CD14-positive monocyte (primary cell): ENCODE data around the gene GUCY1A1. TPM values are rescaled to one million over a fixed set of nuclear protein-coding genes. Genes with fewer than 3 reads are reported as not detected.

Experiments
- DNase-seq, 3 donors: peaks; one replicate each; pipeline ENCODE4 v3.0.0-alpha.2; 2011 to 2022
- H2AFZ ChIP-seq: 2 replicates; pipeline ENCODE4 v1.6.0; 2012; ENCODE audit warnings: mild to moderate bottlenecking, low read depth, low read length, inconsistent platforms; ENCODE audit not compliant: insufficient read depth, poor library complexity, severe bottlenecking
- H3K27ac ChIP-seq, 2 donors: 1 replicate in 1 of 2; 2 replicates in 1 of 2; pipeline ENCODE4 v1.5.1; 2012 to 2013; ENCODE audit warnings: low read length in 2 of 2, control low read depth in 1 of 2, inconsistent platforms in 1 of 2, low read depth in 1 of 2, mild to moderate bottlenecking in 1 of 2
- H3K27me3 ChIP-seq, 2 donors: one replicate each; pipeline versions ENCODE4 v1.6.0 to v1.6.1; 2011 to 2013; ENCODE audit warnings: low read length in 2 of 2; ENCODE audit not compliant: control insufficient read depth in 2 of 2, insufficient read depth in 2 of 2
- H3K36me3 ChIP-seq, 2 donors: replicated peaks in 1 of 2; 1 replicate in 1 of 2; 2 replicates in 1 of 2; pipeline versions ENCODE4 v1.5.1 to v1.6.1; 2012 to 2013; ENCODE audit warnings: low read length in 2 of 2, control low read depth in 1 of 2, inconsistent platforms in 1 of 2, mild to moderate bottlenecking in 1 of 2; ENCODE audit not compliant: insufficient read depth in 2 of 2, control insufficient read depth in 1 of 2
- H3K4me1 ChIP-seq, 2 donors: 1 replicate in 1 of 2; 2 replicates in 1 of 2; pipeline versions ENCODE4 v1.5.1 to v1.6.1; 2012 to 2013; ENCODE audit warnings: low read length in 2 of 2, control low read depth in 1 of 2, inconsistent platforms in 1 of 2, mild to moderate bottlenecking in 1 of 2, moderate library complexity in 1 of 2; ENCODE audit not compliant: insufficient read depth in 2 of 2, control insufficient read depth in 1 of 2
- H3K4me2 ChIP-seq: replicated peaks from 2 replicates; pipeline ENCODE3; 2012; ENCODE audit warnings: low read length, moderate library complexity, mild to moderate bottlenecking; ENCODE audit not compliant: poor library complexity, severe bottlenecking; ENCODE audit errors: extremely low read depth
- H3K4me3 ChIP-seq, 3 experiments: fragments of 200-600 bp in 1 of 3; sonication (generic) in 1 of 3; replicated peaks in 1 of 3; 1 replicate in 2 of 3; 2 replicates in 1 of 3; pipeline ENCODE4 v1.5.1; 2011 to 2013; ENCODE audit warnings: low read length in 3 of 3, mild to moderate bottlenecking in 3 of 3, control low read depth in 2 of 3, low read depth in 2 of 3, inconsistent platforms in 1 of 3, moderate library complexity in 1 of 3
- H3K79me2 ChIP-seq: 2 replicates; pipeline ENCODE4 v1.6.0; 2012; ENCODE audit warnings: mild to moderate bottlenecking, control low read depth, inconsistent platforms, low read length, moderate library complexity; ENCODE audit not compliant: insufficient read depth
- H3K9ac ChIP-seq: 2 replicates; pipeline ENCODE4 v1.6.0; 2017; ENCODE audit warnings: low read length, mild to moderate bottlenecking; ENCODE audit not compliant: insufficient read depth, poor library complexity, severe bottlenecking
- H3K9me3 ChIP-seq, 2 donors: replicated peaks in 1 of 2; 1 replicate in 1 of 2; 2 replicates in 1 of 2; pipeline versions ENCODE4 v1.5.1 to v1.6.1; 2012 to 2013; ENCODE audit warnings: low read length in 2 of 2, control low read depth in 1 of 2; ENCODE audit not compliant: control insufficient read depth in 1 of 2, insufficient read depth in 1 of 2
- H4K20me1 ChIP-seq: 2 replicates; pipeline ENCODE4 v1.6.0; 2012; ENCODE audit warnings: mild to moderate bottlenecking, low read length, control low read depth, moderate library complexity; ENCODE audit not compliant: insufficient read depth
- H3K27ac Mint-ChIP-seq, 7 donors: one replicate each; pipeline ENCODE4 v1.8.0; 2020; ENCODE audit warnings: mild to moderate bottlenecking in 7 of 7, mixed read lengths in 7 of 7, moderate library complexity in 6 of 7, inconsistent platforms in 2 of 7
- H3K27me3 Mint-ChIP-seq, 3 donors: one replicate each; pipeline ENCODE4 v1.8.0; 2021 to 2022; ENCODE audit warnings: low read depth in 3 of 3, mild to moderate bottlenecking in 3 of 3, mixed read lengths in 3 of 3, moderate library complexity in 3 of 3, inconsistent platforms in 1 of 3
- H3K36me3 Mint-ChIP-seq, 2 donors: one replicate each; pipeline ENCODE4 v1.8.0; 2020; ENCODE audit warnings: mixed read lengths in 2 of 2, inconsistent platforms in 1 of 2, mild to moderate bottlenecking in 1 of 2
- H3K4me1 Mint-ChIP-seq: one replicate; pipeline ENCODE4 v1.8.0; 2020; ENCODE audit warnings: mild to moderate bottlenecking, mixed read lengths
- H3K4me3 Mint-ChIP-seq, 2 donors: one replicate each; pipeline ENCODE4 v1.8.0; 2020; ENCODE audit warnings: mild to moderate bottlenecking in 2 of 2, mixed read lengths in 2 of 2, moderate library complexity in 1 of 2
- H3K9me3 Mint-ChIP-seq, 7 donors: one replicate each; pipeline ENCODE4 v1.8.0; 2020 to 2022; ENCODE audit warnings: mixed read lengths in 7 of 7, mild to moderate bottlenecking in 6 of 7, moderate library complexity in 6 of 7, inconsistent platforms in 2 of 7
- WGBS: methylation state at CpG from one replicate; pipeline ENCODE4 v1.1.5; 2013; ENCODE audit warnings: missing lambda C conversion rate; ENCODE audit not compliant: insufficient coverage; 5-methylcytosine and 5-hydroxymethylcytosine counted together
- intact Hi-C, 2 donors: fragments of 100-400 bp; cut with micrococcal nuclease; formaldehyde crosslinking; loops; one replicate each; pipeline versions ENCODE4 v1.15.0 to v1.15.1; 2023
- polyA plus RNA-seq, 3 donors: library from polyadenylated mRNA; depleted of rRNA in 1 of 3; unstranded in 2 of 3; stranded (reverse) in 1 of 3; fragments of 300-500 nt in 2 of 3; fragments of >200 nt in 1 of 3; fragmentation: Illumina TruSeq in 2 of 3; gene quantifications; 1 replicate in 2 of 3; 2 replicates in 1 of 3; pipeline ENCODE4 v1.2.3, GENCODE V29; 2012 to 2021
- TF ChIP-seq, protein P1 (sequence below): fragments of 200-600 bp; IDR thresholded peaks from one replicate; pipeline ENCODE4 v1.8.0; 2022; ENCODE audit warnings: antibody characterized with exemption, mild to moderate bottlenecking

Gene GUCY1A1
- polyA plus RNA-seq, 3 donors = 0.88 to 1.2 (median 0.95) TPM

DNA sequence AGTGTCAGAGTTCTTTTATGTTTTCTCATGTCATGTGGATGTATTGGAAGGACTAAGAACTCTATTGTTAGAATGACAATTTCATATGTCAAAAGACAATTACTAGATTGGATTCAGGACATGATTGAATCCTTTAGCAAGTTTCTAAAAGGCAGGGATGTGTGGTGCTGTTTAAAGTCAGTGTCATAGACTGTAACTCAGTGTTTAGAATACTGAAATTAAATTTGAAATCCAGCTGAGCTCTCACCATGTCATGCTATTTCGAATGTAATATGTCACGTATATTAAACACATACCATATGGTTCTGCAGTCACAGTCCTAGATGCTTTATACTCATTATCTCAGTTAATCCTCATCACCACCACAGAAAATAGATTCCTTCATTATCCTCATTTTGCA is 100.0 kb downstream of the GUCY1A1 start:
- Histone ChIP-seq H3K4me3 (no peak overlapping the region), H3K36me3 (no peaks in the 10 kb centered on the region), H3K79me2 (no peaks in the 10 kb centered on the region), H4K20me1 (no peaks in the 10 kb centered on the region), H3K9me3 (no peaks in the 10 kb centered on the region), H3K9ac (no peak overlapping the region), H3K4me1 (peaks cover 0 to 16% of the 10 kb centered on the region in 2 donors), H3K27me3 (no peaks in the 10 kb centered on the region), H2AFZ (no peak overlapping the region), H3K4me2 (no peak overlapping the region), H3K27ac (no peak overlapping the region)
- H3K27me3 Mint-ChIP-seq = peaks cover 0 to 2% (median 1%) of the 10 kb centered on the region in 3 donors
- TF ChIP-seq, protein P1, sequence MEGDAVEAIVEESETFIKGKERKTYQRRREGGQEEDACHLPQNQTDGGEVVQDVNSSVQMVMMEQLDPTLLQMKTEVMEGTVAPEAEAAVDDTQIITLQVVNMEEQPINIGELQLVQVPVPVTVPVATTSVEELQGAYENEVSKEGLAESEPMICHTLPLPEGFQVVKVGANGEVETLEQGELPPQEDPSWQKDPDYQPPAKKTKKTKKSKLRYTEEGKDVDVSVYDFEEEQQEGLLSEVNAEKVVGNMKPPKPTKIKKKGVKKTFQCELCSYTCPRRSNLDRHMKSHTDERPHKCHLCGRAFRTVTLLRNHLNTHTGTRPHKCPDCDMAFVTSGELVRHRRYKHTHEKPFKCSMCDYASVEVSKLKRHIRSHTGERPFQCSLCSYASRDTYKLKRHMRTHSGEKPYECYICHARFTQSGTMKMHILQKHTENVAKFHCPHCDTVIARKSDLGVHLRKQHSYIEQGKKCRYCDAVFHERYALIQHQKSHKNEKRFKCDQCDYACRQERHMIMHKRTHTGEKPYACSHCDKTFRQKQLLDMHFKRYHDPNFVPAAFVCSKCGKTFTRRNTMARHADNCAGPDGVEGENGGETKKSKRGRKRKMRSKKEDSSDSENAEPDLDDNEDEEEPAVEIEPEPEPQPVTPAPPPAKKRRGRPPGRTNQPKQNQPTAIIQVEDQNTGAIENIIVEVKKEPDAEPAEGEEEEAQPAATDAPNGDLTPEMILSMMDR = no peak
- DNase-seq = no peak
- 100% methylated on average over 1 of the region's 2 CpGs for WGBS
- peaks cover 12% of the 10 kb centered on the region for H3K4me1 Mint-ChIP-seq
- no peak overlapping the region for H3K4me3 Mint-ChIP-seq
- intact Hi-C loops = no loop called here
- no peaks in the 10 kb centered on the region for H3K36me3 Mint-ChIP-seq
- no peak overlapping the region for H3K27ac Mint-ChIP-seq
- H3K9me3 Mint-ChIP-seq = no peaks in the 10 kb centered on the region

DNA sequence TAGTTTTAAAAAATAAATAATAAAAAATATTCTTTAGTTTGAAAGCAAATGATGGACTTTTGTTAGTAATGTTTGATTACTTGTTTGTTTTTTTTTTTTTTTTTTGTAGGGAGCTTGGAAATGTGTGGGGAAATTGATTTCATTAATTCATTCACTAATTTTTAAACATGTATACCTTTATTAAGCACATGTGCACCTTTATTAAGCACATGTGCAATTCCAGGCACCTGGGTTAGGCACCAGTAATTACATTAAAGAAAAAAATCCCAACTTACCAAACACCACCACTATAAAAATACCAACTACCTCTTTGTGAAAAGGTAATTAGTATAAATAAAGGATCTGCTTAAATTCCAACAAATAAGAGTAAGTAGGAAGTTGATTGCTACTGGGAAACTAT is 101.7 kb downstream of the GUCY1A1 start:
- intact Hi-C loops = no loop called here

More for the DNA sequence above, 101.7 kb downstream of the GUCY1A1 start:
- Mint-ChIP-seq H3K27ac (no peak overlapping the region), H3K4me1 (peaks cover 12% of the 10 kb centered on the region), H3K4me3 (no peak overlapping the region), H3K27me3 (no peaks in the 10 kb centered on the region), H3K36me3 (no peaks in the 10 kb centered on the region), H3K9me3 (no peaks in the 10 kb centered on the region)
- no peaks in the 10 kb centered on the region for H3K27me3 ChIP-seq
- no peak overlapping the region for H3K9ac ChIP-seq
- H3K4me1 ChIP-seq = peaks cover 0 to 16% of the 10 kb centered on the region in 2 donors
- H3K9me3 ChIP-seq = no peaks in the 10 kb centered on the region
- H2AFZ ChIP-seq = no peak overlapping the region
- no peaks in the 10 kb centered on the region for H4K20me1 ChIP-seq
- H3K4me2 ChIP-seq = no peak overlapping the region
- no peak overlapping the region for H3K27ac ChIP-seq
- DNase-seq = no peak
- TF ChIP-seq, protein P1 = no peak
- H3K36me3 ChIP-seq = no peaks in the 10 kb centered on the region
- no peaks in the 10 kb centered on the region for H3K79me2 ChIP-seq
- H3K4me3 ChIP-seq = no peak overlapping the region
